Measurements from ENCODE around the gene SRRM3. TPM values are rescaled to one million over a fixed set of nuclear protein-coding genes. Genes with fewer than 3 reads are reported as not detected.

The SRRM3 gene
- total and polyA plus RNA-seq, 9 of the 15 experiments (the other 6 are each of a cell fraction or from before 2014, with no cell fraction given): 0.04 to 0.91 (median 0.46) TPM; not detected in 2

DNA sequence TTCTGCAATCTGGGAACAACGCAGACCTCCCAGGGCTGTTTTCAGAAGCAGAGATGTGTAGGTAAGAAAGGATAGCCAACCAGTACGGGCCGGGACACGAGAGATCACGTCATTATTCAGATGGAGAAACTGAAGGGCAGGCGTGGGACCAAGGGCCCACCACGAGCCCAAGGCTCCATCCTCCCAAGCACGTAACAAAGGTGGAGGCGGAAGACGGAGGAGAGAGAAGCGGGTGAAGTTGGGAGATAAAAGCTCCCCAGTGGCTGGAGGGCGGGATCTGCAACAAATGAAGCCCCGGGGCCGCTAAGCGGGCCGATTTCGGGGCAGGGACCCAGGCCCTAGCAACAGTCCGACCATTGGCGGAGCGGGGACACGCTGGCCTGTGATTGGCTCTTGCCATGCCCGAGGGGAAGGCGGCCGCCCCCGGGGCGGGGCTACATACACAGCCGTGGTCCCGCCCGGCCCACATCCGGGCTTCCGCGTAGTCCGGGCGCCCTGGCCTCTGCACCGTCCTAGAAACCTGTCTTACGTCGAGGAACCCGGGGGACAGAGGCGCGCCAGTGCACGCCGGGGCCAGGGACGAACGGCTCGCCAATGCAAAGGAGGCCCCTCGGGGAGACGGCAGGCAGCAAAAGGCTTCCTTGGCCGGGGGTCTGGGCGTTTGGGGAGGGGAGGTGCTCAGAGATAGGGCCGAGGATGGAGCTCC lies 116.2 kb downstream of the SRRM3 start (continued):
- TF ChIP-seq, protein P1, sequence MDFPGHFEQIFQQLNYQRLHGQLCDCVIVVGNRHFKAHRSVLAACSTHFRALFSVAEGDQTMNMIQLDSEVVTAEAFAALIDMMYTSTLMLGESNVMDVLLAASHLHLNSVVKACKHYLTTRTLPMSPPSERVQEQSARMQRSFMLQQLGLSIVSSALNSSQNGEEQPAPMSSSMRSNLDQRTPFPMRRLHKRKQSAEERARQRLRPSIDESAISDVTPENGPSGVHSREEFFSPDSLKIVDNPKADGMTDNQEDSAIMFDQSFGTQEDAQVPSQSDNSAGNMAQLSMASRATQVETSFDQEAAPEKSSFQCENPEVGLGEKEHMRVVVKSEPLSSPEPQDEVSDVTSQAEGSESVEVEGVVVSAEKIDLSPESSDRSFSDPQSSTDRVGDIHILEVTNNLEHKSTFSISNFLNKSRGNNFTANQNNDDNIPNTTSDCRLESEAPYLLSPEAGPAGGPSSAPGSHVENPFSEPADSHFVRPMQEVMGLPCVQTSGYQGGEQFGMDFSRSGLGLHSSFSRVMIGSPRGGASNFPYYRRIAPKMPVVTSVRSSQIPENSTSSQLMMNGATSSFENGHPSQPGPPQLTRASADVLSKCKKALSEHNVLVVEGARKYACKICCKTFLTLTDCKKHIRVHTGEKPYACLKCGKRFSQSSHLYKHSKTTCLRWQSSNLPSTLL (IDR thresholded peaks at IDR 0.05): peak; percentile 70; the same call in 1 of the 2 replicates
- TF ChIP-seq KLF6 (CRISPR knock-in tag; IDR thresholded peaks at IDR 0.05; ENCODE audit: borderline replicate concordance): no peak
- TF ChIP-seq GABPB2 (CRISPR knock-in tag; conservative IDR thresholded peaks at IDR 0.05): no peak
- TF ChIP-seq RBM34 (IDR thresholded peaks at IDR 0.05; ENCODE audit: borderline replicate concordance, insufficient read depth, low read length): no peak
- no peak for TF ChIP-seq ZNF12 (CRISPR knock-in tag; IDR thresholded peaks at IDR 0.05)
- TF ChIP-seq KAT8 (IDR thresholded peaks at IDR 0.05; ENCODE audit: low read depth): no peak
- TF ChIP-seq ZNF3 (CRISPR knock-in tag; IDR thresholded peaks at IDR 0.05): no peak
- TF ChIP-seq, protein P2, sequence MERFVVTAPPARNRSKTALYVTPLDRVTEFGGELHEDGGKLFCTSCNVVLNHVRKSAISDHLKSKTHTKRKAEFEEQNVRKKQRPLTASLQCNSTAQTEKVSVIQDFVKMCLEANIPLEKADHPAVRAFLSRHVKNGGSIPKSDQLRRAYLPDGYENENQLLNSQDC (CRISPR knock-in tag; IDR thresholded peaks at IDR 0.05): no peak
- no peak for TF ChIP-seq PHB (CRISPR knock-in tag; IDR thresholded peaks at IDR 0.05)
- TF ChIP-seq, protein P3, sequence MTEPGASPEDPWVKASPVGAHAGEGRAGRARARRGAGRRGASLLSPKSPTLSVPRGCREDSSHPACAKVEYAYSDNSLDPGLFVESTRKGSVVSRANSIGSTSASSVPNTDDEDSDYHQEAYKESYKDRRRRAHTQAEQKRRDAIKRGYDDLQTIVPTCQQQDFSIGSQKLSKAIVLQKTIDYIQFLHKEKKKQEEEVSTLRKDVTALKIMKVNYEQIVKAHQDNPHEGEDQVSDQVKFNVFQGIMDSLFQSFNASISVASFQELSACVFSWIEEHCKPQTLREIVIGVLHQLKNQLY (CRISPR knock-in tag; conservative IDR thresholded peaks at IDR 0.05): no peak
- TF ChIP-seq, protein P4, sequence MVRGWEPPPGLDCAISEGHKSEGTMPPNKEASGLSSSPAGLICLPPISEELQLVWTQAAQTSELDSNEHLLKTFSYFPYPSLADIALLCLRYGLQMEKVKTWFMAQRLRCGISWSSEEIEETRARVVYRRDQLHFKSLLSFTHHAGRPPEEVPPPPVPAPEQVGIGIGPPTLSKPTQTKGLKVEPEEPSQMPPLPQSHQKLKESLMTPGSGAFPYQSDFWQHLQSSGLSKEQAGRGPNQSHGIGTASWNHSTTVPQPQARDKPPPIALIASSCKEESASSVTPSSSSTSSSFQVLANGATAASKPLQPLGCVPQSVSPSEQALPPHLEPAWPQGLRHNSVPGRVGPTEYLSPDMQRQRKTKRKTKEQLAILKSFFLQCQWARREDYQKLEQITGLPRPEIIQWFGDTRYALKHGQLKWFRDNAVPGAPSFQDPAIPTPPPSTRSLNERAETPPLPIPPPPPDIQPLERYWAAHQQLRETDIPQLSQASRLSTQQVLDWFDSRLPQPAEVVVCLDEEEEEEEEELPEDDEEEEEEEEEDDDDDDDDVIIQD (CRISPR knock-in tag; IDR thresholded peaks at IDR 0.05): no peak
- TF ChIP-seq, protein P5, sequence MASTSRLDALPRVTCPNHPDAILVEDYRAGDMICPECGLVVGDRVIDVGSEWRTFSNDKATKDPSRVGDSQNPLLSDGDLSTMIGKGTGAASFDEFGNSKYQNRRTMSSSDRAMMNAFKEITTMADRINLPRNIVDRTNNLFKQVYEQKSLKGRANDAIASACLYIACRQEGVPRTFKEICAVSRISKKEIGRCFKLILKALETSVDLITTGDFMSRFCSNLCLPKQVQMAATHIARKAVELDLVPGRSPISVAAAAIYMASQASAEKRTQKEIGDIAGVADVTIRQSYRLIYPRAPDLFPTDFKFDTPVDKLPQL (IDR thresholded peaks at IDR 0.05; ENCODE audit: extremely low read depth, insufficient read length): no peak
- TF ChIP-seq, protein P6, sequence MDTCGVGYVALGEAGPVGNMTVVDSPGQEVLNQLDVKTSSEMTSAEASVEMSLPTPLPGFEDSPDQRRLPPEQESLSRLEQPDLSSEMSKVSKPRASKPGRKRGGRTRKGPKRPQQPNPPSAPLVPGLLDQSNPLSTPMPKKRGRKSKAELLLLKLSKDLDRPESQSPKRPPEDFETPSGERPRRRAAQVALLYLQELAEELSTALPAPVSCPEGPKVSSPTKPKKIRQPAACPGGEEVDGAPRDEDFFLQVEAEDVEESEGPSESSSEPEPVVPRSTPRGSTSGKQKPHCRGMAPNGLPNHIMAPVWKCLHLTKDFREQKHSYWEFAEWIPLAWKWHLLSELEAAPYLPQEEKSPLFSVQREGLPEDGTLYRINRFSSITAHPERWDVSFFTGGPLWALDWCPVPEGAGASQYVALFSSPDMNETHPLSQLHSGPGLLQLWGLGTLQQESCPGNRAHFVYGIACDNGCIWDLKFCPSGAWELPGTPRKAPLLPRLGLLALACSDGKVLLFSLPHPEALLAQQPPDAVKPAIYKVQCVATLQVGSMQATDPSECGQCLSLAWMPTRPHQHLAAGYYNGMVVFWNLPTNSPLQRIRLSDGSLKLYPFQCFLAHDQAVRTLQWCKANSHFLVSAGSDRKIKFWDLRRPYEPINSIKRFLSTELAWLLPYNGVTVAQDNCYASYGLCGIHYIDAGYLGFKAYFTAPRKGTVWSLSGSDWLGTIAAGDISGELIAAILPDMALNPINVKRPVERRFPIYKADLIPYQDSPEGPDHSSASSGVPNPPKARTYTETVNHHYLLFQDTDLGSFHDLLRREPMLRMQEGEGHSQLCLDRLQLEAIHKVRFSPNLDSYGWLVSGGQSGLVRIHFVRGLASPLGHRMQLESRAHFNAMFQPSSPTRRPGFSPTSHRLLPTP (IDR thresholded peaks at IDR 0.05; ENCODE audit: borderline replicate concordance, extremely low read depth, insufficient read length): no peak
- no peak for TF ChIP-seq ZNF668 (CRISPR knock-in tag; IDR thresholded peaks at IDR 0.05)
- TF ChIP-seq, protein P7, sequence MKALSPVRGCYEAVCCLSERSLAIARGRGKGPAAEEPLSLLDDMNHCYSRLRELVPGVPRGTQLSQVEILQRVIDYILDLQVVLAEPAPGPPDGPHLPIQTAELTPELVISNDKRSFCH (CRISPR knock-in tag; IDR thresholded peaks at IDR 0.05): no peak
- TF ChIP-seq, protein P7 (tag; IDR thresholded peaks at IDR 0.05): no peak

All from K562 (cell line).